ENCODE measurements around the gene ARHGEF39. TPM values are rescaled to one million over a fixed set of nuclear protein-coding genes. Genes with fewer than 3 reads are reported as not detected.

Gene ARHGEF39
- total and polyA plus RNA-seq, 10 of the 15 experiments (the other 5 are each of a cell fraction or from before 2014, with no cell fraction given), result 2.0 to 28.9 (median 13.2) TPM

DNA sequence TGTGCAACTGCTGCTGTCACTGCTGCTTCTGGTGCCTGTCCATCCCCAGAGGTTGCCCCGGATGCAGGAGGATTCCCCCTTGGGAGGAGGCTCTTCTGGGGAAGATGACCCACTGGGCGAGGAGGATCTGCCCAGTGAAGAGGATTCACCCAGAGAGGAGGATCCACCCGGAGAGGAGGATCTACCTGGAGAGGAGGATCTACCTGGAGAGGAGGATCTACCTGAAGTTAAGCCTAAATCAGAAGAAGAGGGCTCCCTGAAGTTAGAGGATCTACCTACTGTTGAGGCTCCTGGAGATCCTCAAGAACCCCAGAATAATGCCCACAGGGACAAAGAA is 9.0 kb upstream of the ARHGEF39 start:
- H3K4me2 ChIP-seq (ENCODE audit: control insufficient read depth, insufficient read depth), result no peak overlapping the region
- CTCF ChIA-PET, result interaction anchor here (1.0 to 2.5 kb wide), 3 partner anchors 9 to 23 kb away, joined by 5 to 9 read pairs (median 9); partner anchors contain the start of gene ARHGEF39
- H4K20me1 ChIP-seq (ENCODE audit: control insufficient read depth, insufficient read depth), result no peaks in the 10 kb centered on the region
- WGBS (ENCODE audit: insufficient coverage, insufficient replicate concordance, low lambda C conversion rate, missing lambda C conversion rate), result 33% methylated on average over 3 of the region's 3 CpGs
- DNase-seq (ENCODE audit: low read depth, low spot score) (no peak), FAIRE-seq (no peak), ATAC-seq (no peak)
- H3K9ac ChIP-seq (ENCODE audit: control insufficient read depth, insufficient read depth, low read length), result no peak overlapping the region
- H3K27me3 ChIP-seq (replicated peaks in 1 of 2; ENCODE audit: control insufficient read depth in 2 of 2, insufficient read depth in 2 of 2, low read length in 1 of 2), result peaks cover 3 to 7% of the 10 kb centered on the region in 2 experiments
- H3K79me2 ChIP-seq (ENCODE audit: control insufficient read depth, insufficient read depth, low read length), result no peaks in the 10 kb centered on the region
- intact Hi-C loops (cut with micrococcal nuclease; ENCODE audit: unreplicated experiment), result no loop called here
- H3K4me1 ChIP-seq (ENCODE audit: control insufficient read depth, insufficient read depth, low read length), result no peaks in the 10 kb centered on the region
- no peaks in the 10 kb centered on the region for H3K36me3 ChIP-seq (ENCODE audit: control insufficient read depth in 2 of 2, insufficient read depth in 2 of 2, low read length in 1 of 2)
- H3K4me3 ChIP-seq, result no peak overlapping the region
- H3K9me3 ChIP-seq (replicated peaks; ENCODE audit: control insufficient read depth, insufficient read depth, low read length), result no peaks in the 10 kb centered on the region
- in situ Hi-C loops (cut with MboI), result no loop called here
- H3K27ac ChIP-seq (ENCODE audit: control insufficient read depth, insufficient read depth), result no peak overlapping the region
- TF ChIP-seq EGR1 (IDR thresholded peaks at IDR 0.05; ENCODE audit: borderline replicate concordance in 1 of 2, low read depth in 2 of 2, low read length in 2 of 2) (no peak), IKZF2 (IDR thresholded peaks at IDR 0.05) (no peak), HDAC6 (IDR thresholded peaks at IDR 0.05; ENCODE audit: unreplicated experiment) (no peak)
- SMC1A ChIA-PET (ENCODE audit: uncharacterized antibody, unreplicated experiment), result interaction anchor here (0.7 to 1.7 kb wide), 3 partner anchors 10 to 56 kb away, joined by 3 to 4 read pairs (median 3); no protein-coding TSS in a partner anchor
- RAD21 ChIA-PET (ENCODE audit: unreplicated experiment), result no interaction called here
- POLR2A ChIA-PET, result no interaction called here
- H2AFZ ChIP-seq (ENCODE audit: control insufficient read depth, low read depth, low read length), result no peak overlapping the region
- no TSS peak for BruUV-seq (replicated peaks)

DNA sequence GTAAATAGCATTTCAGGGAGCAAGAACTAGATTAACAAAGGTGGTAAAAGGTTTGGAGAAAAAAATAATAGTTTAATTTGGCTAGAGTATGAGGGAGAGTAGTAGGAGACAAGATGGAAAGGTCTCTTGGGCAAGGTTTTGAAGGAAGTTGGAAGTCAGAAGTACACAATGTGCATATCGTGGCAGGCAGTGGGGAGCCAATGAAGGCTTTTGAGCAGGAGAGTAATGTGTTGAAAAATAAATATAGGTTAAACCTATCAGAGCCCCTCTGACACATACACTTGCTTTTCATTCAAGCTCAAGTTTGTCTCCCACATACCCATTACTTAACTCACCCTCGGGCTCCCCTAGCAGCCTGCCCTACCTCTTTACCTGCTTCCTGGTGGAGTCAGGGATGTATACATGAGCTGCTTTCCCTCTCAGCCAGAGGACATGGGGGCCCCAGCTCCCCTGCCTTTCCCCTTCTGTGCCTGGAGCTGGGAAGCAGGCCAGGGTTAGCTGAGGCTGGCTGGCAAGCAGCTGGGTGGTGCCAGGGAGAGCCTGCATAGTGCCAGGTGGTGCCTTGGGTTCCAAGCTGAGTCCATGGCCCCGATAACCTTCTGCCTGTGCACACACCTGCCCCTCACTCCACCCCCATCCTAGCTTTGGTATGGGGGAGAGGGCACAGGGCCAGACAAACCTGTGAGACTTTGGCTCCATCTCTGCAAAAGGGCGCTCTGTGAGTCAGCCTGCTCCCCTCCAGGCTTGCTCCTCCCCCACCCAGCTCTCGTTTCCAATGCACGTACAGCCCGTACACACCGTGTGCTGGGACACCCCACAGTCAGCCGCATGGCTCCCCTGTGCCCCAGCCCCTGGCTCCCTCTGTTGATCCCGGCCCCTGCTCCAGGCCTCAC is 8.4 kb upstream of the ARHGEF39 start, which contains the start of gene CA9:
TSS of gene CA9 (plus strand) at position 797 of the 893 bp plus-strand sequence. CDS start at position 829, 32 bp downstream.
- TF ChIP-seq, protein P1, sequence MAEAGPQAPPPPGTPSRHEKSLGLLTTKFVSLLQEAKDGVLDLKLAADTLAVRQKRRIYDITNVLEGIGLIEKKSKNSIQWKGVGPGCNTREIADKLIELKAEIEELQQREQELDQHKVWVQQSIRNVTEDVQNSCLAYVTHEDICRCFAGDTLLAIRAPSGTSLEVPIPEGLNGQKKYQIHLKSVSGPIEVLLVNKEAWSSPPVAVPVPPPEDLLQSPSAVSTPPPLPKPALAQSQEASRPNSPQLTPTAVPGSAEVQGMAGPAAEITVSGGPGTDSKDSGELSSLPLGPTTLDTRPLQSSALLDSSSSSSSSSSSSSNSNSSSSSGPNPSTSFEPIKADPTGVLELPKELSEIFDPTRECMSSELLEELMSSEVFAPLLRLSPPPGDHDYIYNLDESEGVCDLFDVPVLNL (IDR thresholded peaks at IDR 0.05; ENCODE audit: low read depth, low read length), result no peak

More for the DNA sequence above, 8.4 kb upstream of the ARHGEF39 start, which contains the start of gene CA9:
- Histone ChIP-seq H3K27ac (ENCODE audit: control insufficient read depth, insufficient read depth) (no peak within 1 kb of the TSS), H3K9me3 (replicated peaks; ENCODE audit: control insufficient read depth, insufficient read depth, low read length) (no peaks in the 10 kb centered on the region), H3K4me2 (ENCODE audit: control insufficient read depth, insufficient read depth) (no peak within 1 kb of the TSS), H3K4me1 (ENCODE audit: control insufficient read depth, insufficient read depth, low read length) (no peaks in the 10 kb centered on the region), H3K9ac (ENCODE audit: control insufficient read depth, insufficient read depth, low read length) (no peak within 1 kb of the TSS), H3K36me3 (ENCODE audit: control insufficient read depth in 2 of 2, insufficient read depth in 2 of 2, low read length in 1 of 2) (no peaks in the 10 kb centered on the region), H3K27me3 (replicated peaks in 1 of 2; ENCODE audit: control insufficient read depth in 2 of 2, insufficient read depth in 2 of 2, low read length in 1 of 2) (peaks cover 3 to 7% of the 10 kb centered on the region in 2 experiments), H3K4me3 (no peak within 1 kb of the TSS), H3K79me2 (ENCODE audit: control insufficient read depth, insufficient read depth, low read length) (no peaks in the 10 kb centered on the region), H4K20me1 (ENCODE audit: control insufficient read depth, insufficient read depth) (no peaks in the 10 kb centered on the region), H2AFZ (ENCODE audit: control insufficient read depth, low read depth, low read length) (no peak within 1 kb of the TSS)
- RAD21 ChIA-PET (ENCODE audit: unreplicated experiment), result no interaction called here
- in situ Hi-C loops (cut with MboI), result no loop called here
- ATAC-seq (no peak), FAIRE-seq (no peak), DNase-seq (ENCODE audit: low read depth, low spot score) (no peak)
- BruUV-seq (replicated peaks), result no TSS peak
- POLR2A ChIA-PET, result interaction anchor here (0.5 to 0.9 kb wide), 2 partner anchors 12 to 99 kb away, joined by 3 to 4 read pairs; no protein-coding TSS in a partner anchor
- CTCF ChIA-PET, result interaction anchor here (1.7 to 2.5 kb wide), 2 partner anchors 12 to 23 kb away, joined by 8 to 9 read pairs; no protein-coding TSS in a partner anchor
- WGBS (ENCODE audit: insufficient coverage, insufficient replicate concordance, low lambda C conversion rate, missing lambda C conversion rate), result 52% methylated on average over 10 of the region's 10 CpGs
- intact Hi-C loops (cut with micrococcal nuclease; ENCODE audit: unreplicated experiment), result no loop called here
- SMC1A ChIA-PET (ENCODE audit: uncharacterized antibody, unreplicated experiment), result no interaction called here
